Liver (tissue), 9 donors: Measurements from ENCODE around the gene DPP6. TPM values are rescaled to one million over a fixed set of nuclear protein-coding genes. Genes with fewer than 3 reads are reported as not detected.

Source experiments
- DNase-seq: peaks from one replicate; pipeline ENCODE4 v3.0.0-alpha.2; 2017; ENCODE audit warnings: low spot score
- H3K27ac ChIP-seq, 2 donors: one replicate each; pipeline ENCODE4 v1.7.0; 2013; ENCODE audit warnings: inconsistent platforms in 2 of 2, low read length in 2 of 2, control low read depth in 1 of 2, low read depth in 1 of 2, mild to moderate bottlenecking in 1 of 2
- H3K27me3 ChIP-seq, 4 donors: one replicate each; pipeline versions ENCODE4 v1.6.1 to v1.7.0; 2013; ENCODE audit warnings: low read length in 3 of 4, inconsistent platforms in 1 of 4, mild to moderate bottlenecking in 1 of 4, moderate library complexity in 1 of 4; ENCODE audit not compliant: control insufficient read depth in 4 of 4, insufficient read depth in 4 of 4
- H3K36me3 ChIP-seq, 4 donors: one replicate each; pipeline versions ENCODE4 v1.6.1 to v1.7.0; 2013; ENCODE audit warnings: low read length in 3 of 4, mild to moderate bottlenecking in 3 of 4, low read depth in 1 of 4, moderate library complexity in 1 of 4; ENCODE audit not compliant: control insufficient read depth in 4 of 4, insufficient read depth in 3 of 4
- H3K4me1 ChIP-seq, 4 donors: one replicate each; pipeline versions ENCODE4 v1.6.1 to v1.7.0; 2013; ENCODE audit warnings: low read length in 3 of 4, mild to moderate bottlenecking in 3 of 4, moderate library complexity in 1 of 4; ENCODE audit not compliant: control insufficient read depth in 4 of 4, insufficient read depth in 4 of 4
- H3K4me3 ChIP-seq, 3 donors: one replicate each; pipeline versions ENCODE4 v1.6.1 to v1.7.0; 2013; ENCODE audit warnings: low read length in 3 of 3, control low read depth in 1 of 3, low read depth in 1 of 3, mild to moderate bottlenecking in 1 of 3
- H3K9ac ChIP-seq, 2 donors: one replicate each; pipeline ENCODE4 v1.7.0; 2013; ENCODE audit warnings: low read length in 2 of 2, mild to moderate bottlenecking in 2 of 2, moderate library complexity in 2 of 2, control low read depth in 1 of 2, low read depth in 1 of 2
- H3K9me3 ChIP-seq, 4 donors: one replicate each; pipeline versions ENCODE4 v1.6.1 to v1.7.0; 2013; ENCODE audit warnings: low read length in 3 of 4; ENCODE audit not compliant: control insufficient read depth in 4 of 4
- EGR1 ChIP-seq, 2 donors: IDR thresholded peaks; 2 replicates each; pipeline ENCODE4 v1.6.1; 2016 to 2018; ENCODE audit warnings: antibody characterized with exemption in 2 of 2, low read depth in 2 of 2
- FOXA1 ChIP-seq: IDR thresholded peaks from 2 replicates; pipeline ENCODE4 v1.6.1; 2016; ENCODE audit warnings: antibody characterized with exemption
- GABPA ChIP-seq, 2 donors: IDR thresholded peaks in 1 of 2; conservative IDR thresholded peaks in 1 of 2; 2 replicates each; pipeline ENCODE4 v1.6.1; 2016; ENCODE audit warnings: antibody characterized with exemption in 2 of 2, mild to moderate bottlenecking in 1 of 2, moderate library complexity in 1 of 2
- HNF4A ChIP-seq, 2 donors: conservative IDR thresholded peaks; 2 replicates each; pipeline ENCODE4 v1.6.1; 2016; ENCODE audit warnings: antibody characterized with exemption in 2 of 2, mild to moderate bottlenecking in 2 of 2
- JUND ChIP-seq, 2 donors: IDR thresholded peaks; 2 replicates each; pipeline ENCODE4 v1.6.1; 2016; ENCODE audit warnings: antibody characterized with exemption in 2 of 2
- MAX ChIP-seq: IDR thresholded peaks from 2 replicates; pipeline ENCODE4 v1.6.1; 2016; ENCODE audit warnings: antibody characterized with exemption
- NR2F2 ChIP-seq: IDR thresholded peaks from 2 replicates; pipeline ENCODE4 v1.6.1; 2016; ENCODE audit warnings: antibody characterized with exemption
- RAD21 ChIP-seq, 2 donors: IDR thresholded peaks; 2 replicates each; pipeline ENCODE4 v1.6.1; 2016; ENCODE audit warnings: antibody characterized with exemption in 2 of 2, mild to moderate bottlenecking in 2 of 2
- REST ChIP-seq: IDR thresholded peaks from 2 replicates; pipeline ENCODE4 v1.6.1; 2016; ENCODE audit warnings: antibody characterized with exemption, mild to moderate bottlenecking
- RXRA ChIP-seq, 2 donors: IDR thresholded peaks; 2 replicates each; pipeline ENCODE4 v1.6.1; 2017 to 2018; ENCODE audit warnings: antibody characterized with exemption in 2 of 2, mild to moderate bottlenecking in 1 of 2
- SP1 ChIP-seq: IDR thresholded peaks from 2 replicates; pipeline ENCODE4 v1.6.1; 2018; ENCODE audit warnings: antibody characterized with exemption, mild to moderate bottlenecking
- TAF1 ChIP-seq: conservative IDR thresholded peaks from 2 replicates; pipeline ENCODE4 v1.6.1; 2016; ENCODE audit warnings: antibody characterized with exemption, mild to moderate bottlenecking
- YY1 ChIP-seq: IDR thresholded peaks from 2 replicates; pipeline ENCODE4 v1.6.1; 2016; ENCODE audit warnings: antibody characterized with exemption, mild to moderate bottlenecking
- WGBS: extraction: QIAGEN DNeasy Blood & Tissue Kit; methylation state at CpG from one replicate; pipeline ENCODE4 v1.1.7; 2013; 5-methylcytosine and 5-hydroxymethylcytosine counted together
- polyA plus RNA-seq, 2 donors: library from polyadenylated mRNA; stranded (reverse) in 1 of 2; unstranded in 1 of 2; fragments of 200-250 nt in 1 of 2; fragments of >200 nt in 1 of 2; fragmentation: Nextera tagmentation in 1 of 2; extraction: Ambion mirVana in 1 of 2; gene quantifications; one replicate each; pipeline versions ENCODE4 v1.2.1 to v1.2.3, GENCODE V29; 2013 to 2015
- total RNA-seq, 2 donors: library from RNA; depleted of rRNA; stranded (reverse); fragments of >200 nt; gene quantifications; one replicate each; pipeline ENCODE4 v1.2.3, GENCODE V29; 2014
- TF ChIP-seq, protein P1 (sequence below): IDR thresholded peaks from 2 replicates; pipeline ENCODE4 v1.6.1; 2016; ENCODE audit warnings: antibody characterized with exemption
- TF ChIP-seq, protein P2 (sequence below): fragments of 150-350 bp; IDR thresholded peaks from 2 replicates; pipeline ENCODE4 v1.5.1; 2017; ENCODE audit warnings: improper control_type of control experiment, low read depth, low read length; ENCODE audit not compliant: missing input control
- donor health status: healthy.
- donor health status: healthy.
- donor health status: healthy.
- donor health status: healthy.
- donor health status: healthy.

Gene DPP6
- total and polyA plus RNA-seq, 4 donors = 0.01 TPM; not detected in 3

DNA sequence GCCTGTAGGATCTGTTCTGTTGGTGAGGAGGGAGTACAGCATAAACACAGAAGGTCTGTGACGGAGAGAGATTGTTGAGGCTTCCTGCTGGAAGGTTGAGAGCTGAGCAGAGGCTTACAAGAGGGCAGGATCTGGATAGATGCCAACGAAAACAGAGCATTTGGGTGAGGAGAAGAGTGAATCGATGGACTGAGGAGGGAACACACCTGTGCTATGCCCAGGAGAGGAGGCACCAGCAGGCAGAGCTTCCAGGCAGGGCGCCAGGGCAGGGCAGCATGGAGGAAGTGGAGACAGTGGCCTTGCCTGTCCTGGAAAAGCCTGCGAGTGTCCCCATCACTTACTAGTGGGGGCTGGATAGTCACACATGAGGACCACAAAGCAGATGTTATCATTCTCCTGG lies 667.8 kb downstream of the DPP6 start:
- H3K27me3 ChIP-seq = peaks cover 0 to 6% (median 0%) of the 10 kb centered on the region in 4 donors
- H3K9me3 ChIP-seq = no peaks in the 10 kb centered on the region
- no peak overlapping the region for H3K27ac ChIP-seq
- no peaks in the 10 kb centered on the region for H3K4me1 ChIP-seq
- DNase-seq = no peak
- no peak overlapping the region for H3K4me3 ChIP-seq
- no peak overlapping the region for H3K9ac ChIP-seq
- TF ChIP-seq GABPA (IDR thresholded peaks at IDR 0.05 in 1 of 2, conservative IDR thresholded peaks at IDR 0.05 in 1 of 2) (no peak), TAF1 (no peak), NR2F2 (no peak), MAX (no peak), SP1 (no peak), REST (no peak), EGR1 (IDR thresholded peaks at IDR 0.05; ENCODE audit: low read depth in 2 of 2) (no peak), HNF4A (conservative IDR thresholded peaks at IDR 0.05) (no peak), RAD21 (IDR thresholded peaks at IDR 0.05) (no peak), JUND (IDR thresholded peaks at IDR 0.05) (no peak)
- TF ChIP-seq, protein P1, sequence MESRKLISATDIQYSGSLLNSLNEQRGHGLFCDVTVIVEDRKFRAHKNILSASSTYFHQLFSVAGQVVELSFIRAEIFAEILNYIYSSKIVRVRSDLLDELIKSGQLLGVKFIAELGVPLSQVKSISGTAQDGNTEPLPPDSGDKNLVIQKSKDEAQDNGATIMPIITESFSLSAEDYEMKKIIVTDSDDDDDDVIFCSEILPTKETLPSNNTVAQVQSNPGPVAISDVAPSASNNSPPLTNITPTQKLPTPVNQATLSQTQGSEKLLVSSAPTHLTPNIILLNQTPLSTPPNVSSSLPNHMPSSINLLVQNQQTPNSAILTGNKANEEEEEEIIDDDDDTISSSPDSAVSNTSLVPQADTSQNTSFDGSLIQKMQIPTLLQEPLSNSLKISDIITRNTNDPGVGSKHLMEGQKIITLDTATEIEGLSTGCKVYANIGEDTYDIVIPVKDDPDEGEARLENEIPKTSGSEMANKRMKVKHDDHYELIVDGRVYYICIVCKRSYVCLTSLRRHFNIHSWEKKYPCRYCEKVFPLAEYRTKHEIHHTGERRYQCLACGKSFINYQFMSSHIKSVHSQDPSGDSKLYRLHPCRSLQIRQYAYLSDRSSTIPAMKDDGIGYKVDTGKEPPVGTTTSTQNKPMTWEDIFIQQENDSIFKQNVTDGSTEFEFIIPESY = no peak
- WGBS = 65% methylated on average over 5 of the region's 5 CpGs
- H3K36me3 ChIP-seq = no peaks in the 10 kb centered on the region

GRCh38 chr7:154721086-154721485 lies 668.9 kb downstream of the DPP6 start:
- DNase-seq = no peak
- peaks cover 0 to 5% (median 3%) of the 10 kb centered on the region in 4 donors for H3K9me3 ChIP-seq
- no peak overlapping the region for H3K27ac ChIP-seq
- no peaks in the 10 kb centered on the region for H3K4me1 ChIP-seq
- peaks cover 0 to 6% (median 0%) of the 10 kb centered on the region in 4 donors for H3K27me3 ChIP-seq
- no peak overlapping the region for H3K9ac ChIP-seq
- TF ChIP-seq YY1 = no peak
- TF ChIP-seq, protein P1 = no peak
- TF ChIP-seq RXRA (IDR thresholded peaks at IDR 0.05) = no peak
- TF ChIP-seq, protein P2, sequence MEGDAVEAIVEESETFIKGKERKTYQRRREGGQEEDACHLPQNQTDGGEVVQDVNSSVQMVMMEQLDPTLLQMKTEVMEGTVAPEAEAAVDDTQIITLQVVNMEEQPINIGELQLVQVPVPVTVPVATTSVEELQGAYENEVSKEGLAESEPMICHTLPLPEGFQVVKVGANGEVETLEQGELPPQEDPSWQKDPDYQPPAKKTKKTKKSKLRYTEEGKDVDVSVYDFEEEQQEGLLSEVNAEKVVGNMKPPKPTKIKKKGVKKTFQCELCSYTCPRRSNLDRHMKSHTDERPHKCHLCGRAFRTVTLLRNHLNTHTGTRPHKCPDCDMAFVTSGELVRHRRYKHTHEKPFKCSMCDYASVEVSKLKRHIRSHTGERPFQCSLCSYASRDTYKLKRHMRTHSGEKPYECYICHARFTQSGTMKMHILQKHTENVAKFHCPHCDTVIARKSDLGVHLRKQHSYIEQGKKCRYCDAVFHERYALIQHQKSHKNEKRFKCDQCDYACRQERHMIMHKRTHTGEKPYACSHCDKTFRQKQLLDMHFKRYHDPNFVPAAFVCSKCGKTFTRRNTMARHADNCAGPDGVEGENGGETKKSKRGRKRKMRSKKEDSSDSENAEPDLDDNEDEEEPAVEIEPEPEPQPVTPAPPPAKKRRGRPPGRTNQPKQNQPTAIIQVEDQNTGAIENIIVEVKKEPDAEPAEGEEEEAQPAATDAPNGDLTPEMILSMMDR = no peak
- no peak for TF ChIP-seq EGR1 (IDR thresholded peaks at IDR 0.05; ENCODE audit: low read depth in 2 of 2)
- TF ChIP-seq FOXA1 = no peak
- no peaks in the 10 kb centered on the region for H3K36me3 ChIP-seq
- no peak overlapping the region for H3K4me3 ChIP-seq
- WGBS = 81% methylated on average over 7 of the region's 7 CpGs
